Aorta (tissue), 5 donors: ENCODE data around the gene ZNF630. TPM values are rescaled to one million over a fixed set of nuclear protein-coding genes. Genes with fewer than 3 reads are reported as not detected.

Source experiments
- ATAC-seq: fragments of 200-7000 bp; cut with Tn5 transposase; one replicate; pipeline ENCODE4 v1.9.1; 2022; ENCODE audit warnings: moderate library complexity; ENCODE audit not compliant: low FRiP score
- DNase-seq, 2 donors: peaks; one replicate each; pipeline ENCODE4 v3.0.0-alpha.2; 2020
- H3K27ac ChIP-seq, 2 donors: one replicate each; pipeline ENCODE4 v1.5.1; 2013; ENCODE audit warnings: low read length in 2 of 2, mild to moderate bottlenecking in 2 of 2, moderate library complexity in 2 of 2, control low read depth in 1 of 2, inconsistent platforms in 1 of 2, low read depth in 1 of 2
- H3K27me3 ChIP-seq, 2 donors: one replicate each; pipeline ENCODE4 v1.6.1; 2013; ENCODE audit warnings: control low read depth in 1 of 2, low read length in 1 of 2, mild to moderate bottlenecking in 1 of 2, moderate library complexity in 1 of 2; ENCODE audit not compliant: insufficient read depth in 2 of 2, control insufficient read depth in 1 of 2
- H3K36me3 ChIP-seq, 2 donors: one replicate each; pipeline ENCODE4 v1.6.1; 2013; ENCODE audit warnings: control low read depth in 1 of 2, low read length in 1 of 2, mild to moderate bottlenecking in 1 of 2; ENCODE audit not compliant: insufficient read depth in 2 of 2, control insufficient read depth in 1 of 2
- H3K4me1 ChIP-seq, 2 donors: one replicate each; pipeline ENCODE4 v1.6.1; 2013; ENCODE audit warnings: low read length in 2 of 2, control low read depth in 1 of 2, mild to moderate bottlenecking in 1 of 2, moderate library complexity in 1 of 2; ENCODE audit not compliant: insufficient read depth in 2 of 2, control insufficient read depth in 1 of 2
- H3K4me3 ChIP-seq, 2 donors: one replicate each; pipeline ENCODE4 v1.5.1; 2013; ENCODE audit warnings: low read length in 2 of 2, control low read depth in 1 of 2, mild to moderate bottlenecking in 1 of 2
- H3K9me3 ChIP-seq: one replicate; pipeline ENCODE4 v1.6.1; 2013; ENCODE audit warnings: mild to moderate bottlenecking, low read length; ENCODE audit not compliant: control insufficient read depth
- WGBS, 2 donors: extraction: QIAGEN DNeasy Blood & Tissue Kit; methylation state at CpG; one replicate each; pipeline ENCODE4 v1.1.7; 2013; 5-methylcytosine and 5-hydroxymethylcytosine counted together
- intact Hi-C, 2 donors: fragments of 100-400 bp; cut with DNase I; formaldehyde crosslinking; loops; one replicate each; pipeline versions ENCODE4 v1.14.2 to v1.15.0; 2022
- polyA plus RNA-seq, 2 donors: library from polyadenylated mRNA; stranded (reverse); fragments of 200-250 nt; gene quantifications; one replicate each; pipeline ENCODE4 v1.2.3, GENCODE V29; 2013
- total RNA-seq, 2 donors: library from RNA; stranded (reverse); fragmentation: NEBNext Ultra II Directional; extraction: Animal tissue kit (Norgen Biotek cat#: 25700); gene quantifications; one replicate each; pipeline ENCODE4 v1.2.1, GENCODE V29; 2021
- donor health status: healthy with polysubstance abuse.
- donor health status: Bipolar disorder and iron deficiency.
- donor health status: DM: no; HTN: no; CAD: no.
- donor health status: DM: no; HTN: no; CAD: no.
- donor health status: DM: yes; HTN: yes; CAD: no.

ZNF630 gene
- total and polyA plus RNA-seq, 4 donors = 4.4 to 7.7 (median 4.9) TPM

- 14 to 16% methylated on average over 9 of the region's 9 CpGs for WGBS, 2 donors
- Histone ChIP-seq H3K4me3 (no peak overlapping the region), H3K4me1 (no peaks in the 10 kb centered on the region), H3K27ac (no peak overlapping the region), H3K36me3 (no peaks in the 10 kb centered on the region), H3K9me3 (no peaks in the 10 kb centered on the region), H3K27me3 (no peaks in the 10 kb centered on the region)
- intact Hi-C loops = no loop called here
- ATAC-seq = no peak
- DNase-seq = no peak
Measured at GRCh38 chrX:48083212-48083611, 11.8 kb upstream of the ZNF630 start.

DNA sequence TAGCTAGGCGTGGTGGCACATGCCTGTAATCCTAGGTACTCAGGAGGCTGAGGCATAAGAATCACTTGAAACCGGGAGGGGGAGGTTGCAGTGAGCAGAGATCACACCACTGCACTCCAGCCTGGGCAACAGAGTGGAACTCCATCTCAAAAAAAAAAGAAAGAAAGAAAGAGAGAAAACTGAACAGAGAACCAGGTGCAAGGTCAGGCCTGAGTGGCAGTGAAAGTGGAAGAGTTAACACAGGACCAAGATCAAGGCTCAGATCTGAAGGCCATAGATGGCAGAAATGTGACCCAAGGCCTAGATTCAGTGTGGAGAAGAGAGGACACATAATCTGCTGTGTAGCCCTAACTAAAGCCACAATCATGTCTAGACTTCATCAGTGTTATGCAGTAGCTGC lies 4.9 kb upstream of the ZNF630 start:
- H3K27me3 ChIP-seq = no peaks in the 10 kb centered on the region
- H3K4me1 ChIP-seq = no peaks in the 10 kb centered on the region
- H3K9me3 ChIP-seq = no peaks in the 10 kb centered on the region
- DNase-seq (no peak), ATAC-seq (no peak)
- H3K36me3 ChIP-seq = no peaks in the 10 kb centered on the region
- no peak overlapping the region for H3K4me3 ChIP-seq
- intact Hi-C loops = no loop called here
- WGBS, 2 donors = 79 to 94% methylated on average over 2 of the region's 2 CpGs
- no peak overlapping the region for H3K27ac ChIP-seq

DNA sequence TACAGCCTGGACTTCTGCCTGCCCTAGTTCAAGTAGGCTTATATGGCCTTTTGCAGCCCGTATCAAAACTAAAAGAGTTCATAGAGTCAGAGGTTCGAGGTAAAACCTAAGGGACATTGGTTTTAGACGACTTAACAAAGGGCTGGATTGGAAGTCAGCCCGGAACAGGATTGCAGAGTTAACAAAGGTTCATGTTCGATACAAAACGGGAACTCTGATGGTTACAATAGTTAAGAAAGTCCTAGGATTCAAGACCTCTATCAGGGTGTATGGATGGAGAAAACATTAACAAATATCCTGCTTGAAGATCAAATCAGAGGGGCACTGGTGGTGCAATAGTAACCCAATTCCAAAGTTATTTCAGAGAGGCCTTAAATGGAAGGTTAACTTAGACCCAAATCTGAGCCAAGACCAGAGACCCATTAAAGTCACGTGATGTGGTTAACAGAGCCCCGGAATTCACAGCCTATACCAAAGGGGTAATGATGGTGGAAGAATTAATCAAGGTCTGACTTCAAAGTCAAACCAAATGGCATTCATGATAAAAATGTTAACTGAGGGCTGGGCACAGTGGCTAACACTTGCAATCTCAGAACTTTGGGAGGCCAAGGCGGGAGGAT lies 656 bp upstream of the ZNF630 start:
- ATAC-seq = no peak
- DNase-seq = no peak
- H3K36me3 ChIP-seq = no peaks in the 10 kb centered on the region
- no peak overlapping the region for H3K4me3 ChIP-seq
- H3K4me1 ChIP-seq = no peaks in the 10 kb centered on the region
- 59 to 60% methylated on average over 9 of the region's 9 CpGs for WGBS, 2 donors
- no peaks in the 10 kb centered on the region for H3K27me3 ChIP-seq
- no peaks in the 10 kb centered on the region for H3K9me3 ChIP-seq
- no peak overlapping the region for H3K27ac ChIP-seq
- intact Hi-C loops = no loop called here

DNA sequence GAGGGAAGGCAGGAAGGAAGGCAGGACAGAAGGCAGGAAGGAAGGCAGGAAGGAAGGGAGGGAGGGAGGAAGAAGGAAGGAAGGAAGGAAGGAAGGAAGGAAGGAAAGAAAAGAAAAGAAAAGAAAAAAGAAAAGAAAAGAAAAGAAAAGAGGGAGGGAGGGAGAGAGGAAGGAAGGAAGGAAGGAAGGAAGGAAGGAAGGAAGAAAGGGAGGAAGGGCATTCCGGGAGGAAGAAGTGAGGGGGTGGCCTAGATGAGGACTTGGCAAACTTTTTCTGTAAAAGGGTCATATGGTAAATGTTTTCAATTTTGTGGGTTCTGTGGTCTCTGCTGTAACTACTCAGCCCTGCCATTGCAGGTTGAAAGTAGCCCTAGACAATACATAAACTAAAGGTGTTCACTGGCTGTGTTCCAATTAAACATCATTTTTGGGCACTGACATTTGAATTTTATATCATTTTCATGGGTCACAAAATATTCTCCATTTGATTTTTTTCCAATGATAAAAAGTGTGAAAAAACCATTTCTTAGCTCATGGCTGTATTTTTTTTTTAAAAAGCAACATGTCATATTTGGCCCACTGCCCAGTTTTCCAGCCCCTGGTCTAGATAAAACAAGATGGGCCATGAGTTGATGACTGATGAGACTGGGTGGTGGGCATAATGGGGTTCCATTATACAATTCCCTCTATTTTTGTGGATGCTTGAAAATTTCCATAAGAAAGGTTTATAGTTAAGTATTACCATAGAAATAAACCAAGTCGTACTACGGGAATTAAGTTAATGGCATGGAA lies 3.1 kb downstream of the ZNF630 start:
- Histone ChIP-seq H3K9me3 (no peaks in the 10 kb centered on the region), H3K4me3 (no peak overlapping the region), H3K27ac (no peak overlapping the region), H3K27me3 (no peaks in the 10 kb centered on the region), H3K36me3 (no peaks in the 10 kb centered on the region), H3K4me1 (no peaks in the 10 kb centered on the region)
- intact Hi-C loops = no loop called here
- WGBS, 2 donors = 86 to 90% methylated on average over 3 of the region's 3 CpGs
- DNase-seq (no peak), ATAC-seq (no peak)

- DNase-seq (no peak), ATAC-seq (no peak)
- intact Hi-C loops = no loop called here
- Histone ChIP-seq H3K9me3 (no peaks in the 10 kb centered on the region), H3K27ac (no peak overlapping the region), H3K4me3 (no peak overlapping the region), H3K36me3 (peaks cover 0 to 2% of the 10 kb centered on the region in 2 donors), H3K4me1 (no peaks in the 10 kb centered on the region), H3K27me3 (no peaks in the 10 kb centered on the region)
- 72 to 90% methylated on average over 4 of the region's 4 CpGs for WGBS, 2 donors
Measured at GRCh38 chrX:48064261-48064660, 7.2 kb downstream of the ZNF630 start.

GRCh38 chrX:48059296-48059639 lies 12.2 kb downstream of the ZNF630 start:
- ATAC-seq = no peak
- peaks cover 0 to 2% of the 10 kb centered on the region in 2 donors for H3K36me3 ChIP-seq

GRCh38 chrX:48058621-48059295 lies 12.7 kb downstream of the ZNF630 start:
- Histone ChIP-seq H3K36me3 (peaks cover 0 to 2% of the 10 kb centered on the region in 2 donors), H3K9me3 (no peaks in the 10 kb centered on the region), H3K4me3 (no peak overlapping the region), H3K27ac (no peak overlapping the region), H3K4me1 (no peaks in the 10 kb centered on the region), H3K27me3 (no peaks in the 10 kb centered on the region)
- 71 to 93% methylated on average over 2 of the region's 2 CpGs for WGBS, 2 donors
- intact Hi-C loops = no loop called here
- DNase-seq (no peak), ATAC-seq (no peak)

More at GRCh38 chrX:48059296-48059639, 12.2 kb downstream of the ZNF630 start:
- no peak for DNase-seq
- intact Hi-C loops = no loop called here
- no peaks in the 10 kb centered on the region for H3K9me3 ChIP-seq
- H3K27me3 ChIP-seq = no peaks in the 10 kb centered on the region
- no peak overlapping the region for H3K27ac ChIP-seq
- no peaks in the 10 kb centered on the region for H3K4me1 ChIP-seq
- WGBS, 2 donors = 79 to 91% methylated on average over 1 of the region's 1 CpG
- no peak overlapping the region for H3K4me3 ChIP-seq

DNA sequence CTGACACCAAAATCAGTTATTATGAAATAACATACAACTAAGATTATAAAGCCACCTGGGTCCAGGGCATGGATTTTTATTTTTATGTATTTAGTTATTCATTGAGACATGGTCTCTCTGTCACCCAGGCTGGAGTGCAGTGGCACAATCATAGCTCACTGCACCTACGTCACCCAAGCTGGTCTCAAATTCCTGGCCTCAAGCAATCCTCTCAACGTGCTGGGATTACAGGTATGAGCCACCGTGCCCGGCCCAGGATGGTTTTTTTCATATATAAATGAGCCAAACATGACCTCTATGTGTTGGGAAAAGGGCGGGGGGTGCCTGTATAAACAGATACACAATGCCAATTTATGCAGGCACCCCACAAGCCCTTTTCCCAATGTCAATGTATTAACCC lies 24.6 kb downstream of the ZNF630 start:
- Histone ChIP-seq H3K27me3 (no peaks in the 10 kb centered on the region), H3K4me1 (no peaks in the 10 kb centered on the region), H3K4me3 (no peak overlapping the region), H3K27ac (no peak overlapping the region), H3K36me3 (no peaks in the 10 kb centered on the region), H3K9me3 (no peaks in the 10 kb centered on the region)
- intact Hi-C loops = no loop called here
- no peak for DNase-seq
- ATAC-seq = no peak
- 65 to 94% methylated on average over 5 of the region's 5 CpGs for WGBS, 2 donors
